Sigmoid colon (tissue), 4 donors: ENCODE results near the gene PRR3.

ENCODE experiments used
- CTCF ChIP-seq, 4 experiments: fragments of 450-650 bp in 3 of 4; fragments of 200-600 bp in 1 of 4; IDR thresholded peaks; one replicate each; pipeline ENCODE4 v1.5.1; 2016 to 2019; ENCODE audit warnings: antibody characterized with exemption in 4 of 4, mild to moderate bottlenecking in 3 of 4, moderate library complexity in 2 of 4
- POLR2AphosphoS5 ChIP-seq, 4 donors: sonication (generic); formaldehyde crosslinking; IDR thresholded peaks; one replicate each; pipeline ENCODE4 v1.6.1; 2017; ENCODE audit warnings: antibody characterized with exemption in 4 of 4

- no peak for TF ChIP-seq CTCF (IDR thresholded peaks at IDR 0.05)
- no peak for TF ChIP-seq POLR2AphosphoS5 (IDR thresholded peaks at IDR 0.05)
Measured at GRCh38 chr6:30583921-30584320, 26.8 kb downstream of the PRR3 start.
